ENCODE measurements around the gene ICAM4. TPM values are rescaled to one million over a fixed set of nuclear protein-coding genes. Genes with fewer than 3 reads are reported as not detected.

ICAM4 gene
- total and polyA plus RNA-seq, 2 of the 13 experiments (the other 11 are each of a cell fraction or from before 2014, with no cell fraction given): 2.9 to 4.0 TPM

- TF ChIP-seq KMT2B (CRISPR knock-in tag; IDR thresholded peaks at IDR 0.05) (no peak), FIP1L1 (IDR thresholded peaks at IDR 0.05; ENCODE audit: borderline replicate concordance, insufficient read depth, low read depth, low read length) (no peak), ETS1 (CRISPR knock-in tag; IDR thresholded peaks at IDR 0.05) (no peak), PITX1 (CRISPR knock-in tag; IDR thresholded peaks at IDR 0.05) (peak; percentile 61; the same call in 1 of the 2 replicates), KDM6A (CRISPR knock-in tag; IDR thresholded peaks at IDR 0.05; ENCODE audit: low read depth) (no peak), ZNF792 (CRISPR knock-in tag; IDR thresholded peaks at IDR 0.05) (peak; percentile 49; the same call in 1 of the 2 replicates), ZNF850 (CRISPR knock-in tag; conservative IDR thresholded peaks at IDR 0.05) (no peak), ZBTB10 (CRISPR knock-in tag; IDR thresholded peaks at IDR 0.05; ENCODE audit: borderline replicate concordance) (no peak), ZNF550 (CRISPR knock-in tag; IDR thresholded peaks at IDR 0.05; ENCODE audit: borderline replicate concordance) (no peak), KDM4B (CRISPR knock-in tag; IDR thresholded peaks at IDR 0.05) (no peak), FOSL1 (CRISPR knock-in tag; IDR thresholded peaks at IDR 0.05; ENCODE audit: borderline replicate concordance) (no peak), ARNT (IDR thresholded peaks at IDR 0.05) (no peak), RBM22 (optimal IDR thresholded peaks at IDR 0.05; ENCODE audit: low read length) (no peak), ZFP62 (CRISPR knock-in tag; IDR thresholded peaks at IDR 0.05) (no peak), ZNF138 (CRISPR knock-in tag; IDR thresholded peaks at IDR 0.05; ENCODE audit: low read depth) (no peak), ZBED4 (CRISPR knock-in tag; IDR thresholded peaks at IDR 0.05; ENCODE audit: borderline replicate concordance) (no peak), CBFB (CRISPR knock-in tag; IDR thresholded peaks at IDR 0.05) (no peak)
Observed at GRCh38 chr19:10238172-10238783, 48.5 kb upstream of the ICAM4 start (continued).
